ENCODE data around the gene LRP8.

DNA sequence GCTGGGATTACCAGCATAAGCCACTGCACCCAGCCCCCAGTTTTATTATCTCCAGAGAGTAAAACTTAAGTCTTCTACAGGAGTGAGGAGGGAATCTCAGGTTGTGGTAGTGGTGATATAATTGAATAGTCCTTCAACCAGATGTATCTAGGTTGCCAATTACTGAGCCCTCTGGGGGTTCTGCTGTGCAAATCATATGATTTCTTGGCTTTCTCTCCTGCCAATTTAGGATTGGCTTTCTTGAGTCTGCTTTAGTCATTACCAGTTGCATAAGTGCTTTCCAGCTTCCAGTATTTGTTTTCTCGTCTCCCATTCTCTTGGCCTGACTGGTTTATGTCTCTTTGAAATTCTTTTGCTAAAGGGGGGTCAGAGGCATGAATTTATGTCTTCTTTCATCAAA lies 120.1 kb downstream of the LRP8 start:
- TF ChIP-seq CTCF (conservative IDR thresholded peaks at IDR 0.05) (no peak), ZFX (IDR thresholded peaks at IDR 0.05) (no peak)
